IMR-90 (cell line): ENCODE results near the gene CIB2. TPM values are rescaled to one million over a fixed set of nuclear protein-coding genes. Genes with fewer than 3 reads are reported as not detected.

Source experiments
- ATAC-seq: fragments of 200-7000 bp; cut with Tn5 transposase; 2 replicates; pipeline ENCODE4 v1.9.1; 2020; ENCODE audit warnings: low read depth, mild to moderate bottlenecking, moderate library complexity
- BruUV-seq: library from RNA; stranded (reverse); fragments of 400-500 nt; replicated peaks from 2 replicates; lab custom pipeline; 2021; lab: Mats Ljungman, UMichigan
- CTCF ChIA-PET: fragments of 300-600 bp; formaldehyde crosslinking; extraction: SDS; loops from one replicate; lab custom pipeline; 2021; ENCODE audit warnings: antibody characterized with exemption; lab: Yijun Ruan, JAX
- POLR2A ChIA-PET: fragments of 300-600 bp; sonication (Branson Sonifier 250); formaldehyde crosslinking; loops from one replicate; lab custom pipeline; 2022; ENCODE audit warnings: antibody characterized with exemption; ENCODE audit not compliant: unreplicated experiment; lab: Charles Lee
- DNase-seq: peaks from one replicate; pipeline ENCODE4 v3.0.0; 2013
- H2AFZ ChIP-seq: replicated peaks from 2 replicates; pipeline ENCODE3; 2013; ENCODE audit warnings: low read length, mild to moderate bottlenecking; ENCODE audit not compliant: poor library complexity
- H2AK5ac ChIP-seq: 2 replicates; pipeline ENCODE4 v1.6.1; 2013; ENCODE audit warnings: low read depth, low read length, inconsistent platforms
- H2AK9ac ChIP-seq: replicated peaks from 2 replicates; pipeline ENCODE3; 2013; ENCODE audit warnings: mild to moderate bottlenecking, low read depth, low read length, moderate library complexity; ENCODE audit not compliant: poor library complexity
- H2BK120ac ChIP-seq: 2 replicates; pipeline ENCODE4 v1.6.1; 2013; ENCODE audit warnings: low read depth, low read length, inconsistent platforms
- H2BK15ac ChIP-seq: 3 replicates; pipeline ENCODE4 v1.6.1; 2013; ENCODE audit warnings: low read depth, low read length, inconsistent platforms
- H2BK20ac ChIP-seq: 2 replicates; pipeline ENCODE4 v1.6.1; 2013; ENCODE audit warnings: low read depth, mild to moderate bottlenecking, inconsistent platforms, low read length, moderate library complexity
- H2BK5ac ChIP-seq: 2 replicates; pipeline ENCODE4 v1.6.1; 2013; ENCODE audit warnings: mild to moderate bottlenecking, low read depth, low read length, inconsistent platforms; ENCODE audit not compliant: poor library complexity, severe bottlenecking
- H3K14ac ChIP-seq: replicated peaks from 2 replicates; pipeline ENCODE4 v1.6.1; 2013; ENCODE audit warnings: low read depth, low read length, inconsistent platforms
- H3K18ac ChIP-seq: 2 replicates; pipeline ENCODE4 v1.6.1; 2013; ENCODE audit warnings: low read depth, low read length, control low read depth
- H3K23ac ChIP-seq: 2 replicates; pipeline ENCODE4 v1.6.1; 2013; ENCODE audit warnings: low read depth, low read length, inconsistent platforms
- H3K27ac ChIP-seq: 2 replicates; pipeline ENCODE4 v1.5.1; 2013; ENCODE audit warnings: mild to moderate bottlenecking, control low read depth, low read length; ENCODE audit not compliant: insufficient read depth
- H3K27me3 ChIP-seq: 2 replicates; pipeline ENCODE4 v1.6.1; 2013; ENCODE audit warnings: low read length; ENCODE audit not compliant: control insufficient read depth, insufficient read depth
- H3K36me3 ChIP-seq: 2 replicates; pipeline ENCODE4 v1.6.1; 2013; ENCODE audit warnings: low read length, mixed read lengths; ENCODE audit not compliant: control insufficient read depth, insufficient read depth
- H3K4ac ChIP-seq: 2 replicates; pipeline ENCODE4 v1.6.1; 2013; ENCODE audit warnings: low read depth, low read length, inconsistent platforms
- H3K4me1 ChIP-seq: 2 replicates; pipeline ENCODE4 v1.6.1; 2013; ENCODE audit warnings: low read length, mixed read lengths; ENCODE audit not compliant: control insufficient read depth, insufficient read depth
- H3K4me2 ChIP-seq: 2 replicates; pipeline ENCODE4 v1.6.1; 2013; ENCODE audit warnings: low read depth, mild to moderate bottlenecking, control low read depth, low read length, moderate library complexity
- H3K4me3 ChIP-seq: 2 replicates; pipeline ENCODE4 v1.5.1; 2013; ENCODE audit warnings: low read depth, mild to moderate bottlenecking, control low read depth, low read length, moderate library complexity; ENCODE audit not compliant: insufficient read depth
- H3K56ac ChIP-seq: 2 replicates; pipeline ENCODE4 v1.6.1; 2013; ENCODE audit warnings: low read length, inconsistent platforms; ENCODE audit not compliant: insufficient read depth; ENCODE audit errors: extremely low read depth
- H3K79me1 ChIP-seq, 2 experiments: 2 replicates each; pipeline ENCODE4 v1.6.1; 2013; ENCODE audit warnings: low read length in 2 of 2, inconsistent platforms in 1 of 2, low read depth in 1 of 2
- H3K9ac ChIP-seq: 2 replicates; pipeline ENCODE4 v1.6.1; 2013; ENCODE audit warnings: low read depth, low read length, control low read depth
- H3K9me1 ChIP-seq: 2 replicates; pipeline ENCODE4 v1.6.1; 2013; ENCODE audit warnings: low read length, inconsistent platforms; ENCODE audit not compliant: insufficient read depth
- H3K9me3 ChIP-seq: 2 replicates; pipeline ENCODE4 v1.6.1; 2013; ENCODE audit warnings: low read length; ENCODE audit not compliant: control insufficient read depth, insufficient read depth
- H4K20me1 ChIP-seq: 2 replicates; pipeline ENCODE4 v1.6.1; 2013; ENCODE audit warnings: low read length, inconsistent platforms; ENCODE audit not compliant: insufficient read depth
- H4K5ac ChIP-seq: 2 replicates; pipeline ENCODE4 v1.6.1; 2013; ENCODE audit warnings: mild to moderate bottlenecking, low read depth, low read length, control low read depth
- H4K8ac ChIP-seq, 2 experiments: 2 replicates each; pipeline ENCODE4 v1.6.1; 2013; ENCODE audit warnings: low read depth in 2 of 2, low read length in 2 of 2, control low read depth in 1 of 2, inconsistent platforms in 1 of 2
- H4K91ac ChIP-seq: 2 replicates; pipeline ENCODE4 v1.6.1; 2013; ENCODE audit warnings: low read depth, low read length, inconsistent platforms; ENCODE audit not compliant: insufficient read depth
- BHLHE40 ChIP-seq: fragments of 150-350 bp; IDR thresholded peaks from 2 replicates; pipeline ENCODE4 v1.6.1; 2016; ENCODE audit warnings: mild to moderate bottlenecking, low read depth, low read length
- CHD1 ChIP-seq: IDR thresholded peaks from 2 replicates; pipeline ENCODE4 v1.6.1; 2012; ENCODE audit warnings: low read depth, low read length, improper control_type of control experiment
- CTCF ChIP-seq: conservative IDR thresholded peaks from 2 replicates; pipeline ENCODE4 v1.5.1; 2012; ENCODE audit warnings: mild to moderate bottlenecking, low read depth, low read length, improper control_type of control experiment
- ELK1 ChIP-seq: fragments of 150-350 bp; IDR thresholded peaks from 2 replicates; pipeline ENCODE4 v1.6.1; 2016; ENCODE audit warnings: low read depth, mild to moderate bottlenecking, low read length, moderate library complexity, borderline replicate concordance
- MAZ ChIP-seq: IDR thresholded peaks from 2 replicates; pipeline ENCODE4 v1.6.1; 2012; ENCODE audit warnings: low read depth, mild to moderate bottlenecking, low read length, improper control_type of control experiment, moderate library complexity, borderline replicate concordance
- NFE2L2 ChIP-seq: fragments of 150-350 bp; IDR thresholded peaks from 2 replicates; pipeline ENCODE4 v1.6.1; 2016; ENCODE audit warnings: low read depth, mild to moderate bottlenecking, low read length
- RAD21 ChIP-seq: IDR thresholded peaks from 2 replicates; pipeline ENCODE4 v1.6.1; 2012; ENCODE audit warnings: low read length, improper control_type of control experiment
- RCOR1 ChIP-seq: IDR thresholded peaks from 2 replicates; pipeline ENCODE4 v1.6.1; 2012; ENCODE audit warnings: mild to moderate bottlenecking, low read length, improper control_type of control experiment; ENCODE audit not compliant: insufficient replicate concordance
- RFX5 ChIP-seq: IDR thresholded peaks from 2 replicates; pipeline ENCODE4 v1.8.0; 2012; ENCODE audit warnings: low read depth, mild to moderate bottlenecking, low read length, moderate library complexity
- SMC3 ChIP-seq: fragments of 150-350 bp; IDR thresholded peaks from 2 replicates; pipeline ENCODE4 v1.6.1; 2016; ENCODE audit warnings: low read depth, mild to moderate bottlenecking, antibody characterized with exemption, low read length, moderate library complexity
- WGBS, 2 experiments: methylation state at CpG; one replicate each; pipeline versions ENCODE4 v1.1.5 to v1.1.7; 2013; ENCODE audit warnings: missing lambda C conversion rate in 2 of 2; ENCODE audit not compliant: insufficient read length in 1 of 2; ENCODE audit errors: extremely low coverage in 2 of 2; 5-methylcytosine and 5-hydroxymethylcytosine counted together
- dilution Hi-C: fragments of 300-500 bp; cut with HindIII; formaldehyde crosslinking; loops from one replicate; pipeline ENCODE4 v1.14.3; 2018; ENCODE audit warnings: low sequenced_read_pairs; ENCODE audit not compliant: unreplicated experiment
- in situ Hi-C: fragments of 300-500 bp; cut with MboI; formaldehyde crosslinking; loops from 3 replicates; pipeline ENCODE4 v1.14.3; 2019; ENCODE audit warnings: low sequenced_read_pairs, inconsistent platforms, mixed read lengths
- intact Hi-C: fragments of 100-400 bp; cut with micrococcal nuclease; formaldehyde crosslinking; loops from 2 replicates; pipeline ENCODE4 v1.10.0; 2022
- polyA plus RNA-seq, 3 experiments: library from polyadenylated mRNA; depleted of rRNA; stranded (reverse); fragments of >200 nt; gene quantifications; 2 replicates each; pipeline ENCODE4 v1.2.3, GENCODE V29; 2012; ENCODE audit warnings: low replicate concordance in 1 of 3
- total RNA-seq: library from RNA; depleted of rRNA; stranded (reverse); fragments of >200 nt; gene quantifications from 2 replicates; pipeline ENCODE4 v1.2.3, GENCODE V29; 2012

CIB2 gene
- total and polyA plus RNA-seq, 2 of the 4 experiments (the other 2 are of a cell fraction): 2.2 to 2.4 TPM

GRCh38 chr15:78080088-78080460 is 51.2 kb downstream of the CIB2 start:
- CTCF ChIA-PET: interaction anchor here (0.5 kb wide), 1 partner anchor 33 kb away, joined by 3 read pairs; no protein-coding TSS in a partner anchor
- intact Hi-C loops: no loop called here
- in situ Hi-C loops: no loop called here

More at GRCh38 chr15:78080088-78080460, 51.2 kb downstream of the CIB2 start:
- peaks cover 20% of the 10 kb centered on the region for H3K9me1 ChIP-seq
- H2BK120ac ChIP-seq: no peak overlapping the region
- TF ChIP-seq NFE2L2 (no peak), RCOR1 (no peak), RFX5 (no peak), BHLHE40 (no peak), CTCF (no peak), MAZ (no peak), SMC3 (no peak), ELK1 (no peak), RAD21 (no peak), CHD1 (no peak)
- H4K91ac ChIP-seq: 0 out of 2 replicates have a peak overlapping the region, but pooled peaks have one; percentile 6
- H2BK20ac ChIP-seq: no peak overlapping the region
- H3K14ac ChIP-seq: no peak overlapping the region
- dilution Hi-C loops: no loop called here
- no peaks in the 10 kb centered on the region for H3K36me3 ChIP-seq
- no peak overlapping the region for H4K5ac ChIP-seq
- ATAC-seq: no peak
- no peak overlapping the region; the same call in 1 of the 2 replicates for H3K4ac ChIP-seq
- peaks cover 4% of the 10 kb centered on the region; the same call in 1 of the 2 replicates for H4K20me1 ChIP-seq
- H3K4me3 ChIP-seq: no peak overlapping the region
- H3K4me2 ChIP-seq: no peak overlapping the region
- no peak overlapping the region for H3K56ac ChIP-seq
- no peak overlapping the region for H4K8ac ChIP-seq
- 0 out of 2 replicates have a peak overlapping the region, but pooled peaks have one; percentile 8 for H2AK5ac ChIP-seq
- peaks cover 4 to 17% of the 10 kb centered on the region in 2 experiments; a peak in 2 of 4 replicates for H3K79me1 ChIP-seq
- peaks cover 19% of the 10 kb centered on the region for H3K4me1 ChIP-seq
- H2AK9ac ChIP-seq: no peak overlapping the region
- DNase-seq: no peak
- H3K23ac ChIP-seq: no peak overlapping the region
- H3K18ac ChIP-seq: no peak overlapping the region
- H2BK5ac ChIP-seq: no peak overlapping the region
- POLR2A ChIA-PET: no interaction called here
- H2BK15ac ChIP-seq: no peak overlapping the region
- 80% methylated on average over 1 of the region's 8 CpGs; no CpG with 5 or more reads in 1 of the 2 experiments for WGBS, 2 experiments
- no peak overlapping the region for H3K9ac ChIP-seq
- H3K27ac ChIP-seq: no peak overlapping the region
- no peaks in the 10 kb centered on the region for H3K27me3 ChIP-seq
- H2AFZ ChIP-seq: no peak overlapping the region
- no TSS peak for BruUV-seq
- no peaks in the 10 kb centered on the region for H3K9me3 ChIP-seq
